GM23338 (cell line): ENCODE measurements around the gene CASQ1. TPM values are rescaled to one million over a fixed set of nuclear protein-coding genes. Genes with fewer than 3 reads are reported as not detected.
A peak's percentile ranks its signal among the peaks of the same experiment; 100 is the strongest.

ENCODE experiments used
- ATAC-seq: fragments of 200-7000 bp; cut with Tn5 transposase; 3 replicates; pipeline ENCODE4 v1.9.1; 2020
- DNase-seq: peaks from one replicate; pipeline ENCODE4 v3.0.0-alpha.2; 2015; ENCODE audit warnings: low spot score
- H2AFZ ChIP-seq: fragments of 200-600 bp; sonication (generic); 2 replicates; pipeline ENCODE4 v1.8.0; 2016; ENCODE audit warnings: antibody characterized with exemption, mild to moderate bottlenecking, moderate library complexity
- H3F3A ChIP-seq: fragments of 200-600 bp; sonication (generic); replicated peaks from 2 replicates; pipeline ENCODE4 v1.8.0; 2017; ENCODE audit warnings: antibody characterized with exemption, mixed run types, low read depth
- H3K27ac ChIP-seq: fragments of 200-600 bp; sonication (generic); 2 replicates; pipeline ENCODE4 v1.6.1; 2016; ENCODE audit warnings: low read depth
- H3K27me3 ChIP-seq: fragments of 200-600 bp; sonication (generic); 2 replicates; pipeline ENCODE4 v1.8.0; 2016; ENCODE audit warnings: mild to moderate bottlenecking, mixed run types, moderate library complexity; ENCODE audit not compliant: insufficient read depth
- H3K36me3 ChIP-seq: fragments of 200-600 bp; sonication (generic); 2 replicates; pipeline ENCODE4 v1.8.0; 2016; ENCODE audit warnings: mild to moderate bottlenecking; ENCODE audit not compliant: insufficient read depth
- H3K4me1 ChIP-seq: fragments of 200-600 bp; sonication (generic); 2 replicates; pipeline ENCODE4 v1.8.0; 2016; ENCODE audit warnings: mild to moderate bottlenecking, moderate library complexity; ENCODE audit not compliant: insufficient read depth
- H3K4me2 ChIP-seq: fragments of 200-600 bp; sonication (generic); 2 replicates; pipeline ENCODE4 v1.7.1; 2017; ENCODE audit warnings: mixed run types
- H3K4me3 ChIP-seq: fragments of 200-600 bp; sonication (generic); 2 replicates; pipeline ENCODE4 v1.6.1; 2016; ENCODE audit warnings: mixed run types
- H3K79me2 ChIP-seq: fragments of 200-600 bp; sonication (generic); replicated peaks from 2 replicates; pipeline ENCODE4 v1.8.0; 2017; ENCODE audit warnings: mild to moderate bottlenecking; ENCODE audit not compliant: insufficient read depth
- H3K9me2 ChIP-seq: fragments of 200-600 bp; sonication (generic); 2 replicates; pipeline ENCODE4 v1.8.0; 2017; ENCODE audit not compliant: insufficient read depth
- H4K20me1 ChIP-seq: fragments of 200-600 bp; sonication (generic); replicated peaks from 2 replicates; pipeline ENCODE4 v1.8.0; 2017; ENCODE audit warnings: mild to moderate bottlenecking; ENCODE audit not compliant: insufficient read depth
- H3K27ac Mint-ChIP-seq: 2 replicates; pipeline ENCODE4 v1.8.0; 2020; ENCODE audit warnings: inconsistent platforms, mild to moderate bottlenecking, moderate library complexity, mixed read lengths
- H3K27me3 Mint-ChIP-seq: 3 replicates; pipeline ENCODE4 v1.8.0; 2022; ENCODE audit warnings: low read depth, mild to moderate bottlenecking, moderate library complexity, mixed read lengths, inconsistent platforms; ENCODE audit not compliant: insufficient read depth, poor library complexity
- H3K36me3 Mint-ChIP-seq: 3 replicates; pipeline ENCODE4 v1.8.0; 2021; ENCODE audit warnings: low read depth, mild to moderate bottlenecking, inconsistent platforms, moderate library complexity, mixed read lengths
- H3K4me1 Mint-ChIP-seq: 3 replicates; pipeline ENCODE4 v1.8.0; 2020; ENCODE audit warnings: mild to moderate bottlenecking, inconsistent platforms, mixed read lengths
- H3K4me3 Mint-ChIP-seq: 3 replicates; pipeline ENCODE4 v1.8.0; 2021; ENCODE audit warnings: moderate library complexity, mild to moderate bottlenecking, inconsistent platforms, mixed read lengths
- H3K9me3 Mint-ChIP-seq: 3 replicates; pipeline ENCODE4 v1.8.0; 2020; ENCODE audit warnings: moderate library complexity, mild to moderate bottlenecking, inconsistent platforms, mixed read lengths
- CTCF ChIP-seq, 2 experiments: fragments of 200-600 bp in 1 of 2; sonication (generic) in 1 of 2; conservative IDR thresholded peaks; 2 replicates each; pipeline versions ENCODE4 v1.5.1 to v1.6.1; 2016 to 2017; ENCODE audit warnings: antibody characterized with exemption in 2 of 2, low read depth in 2 of 2, mild to moderate bottlenecking in 2 of 2, moderate library complexity in 1 of 2
- ETS1 ChIP-seq: IDR thresholded peaks from 2 replicates; pipeline ENCODE4 v1.6.1; 2016; ENCODE audit warnings: antibody characterized with exemption
- EZH2phosphoT487 ChIP-seq: fragments of 200-600 bp; sonication (generic); IDR thresholded peaks from one replicate; pipeline ENCODE4 v1.8.1; 2018; ENCODE audit warnings: antibody characterized with exemption; ENCODE audit not compliant: unreplicated experiment
- POLR2AphosphoS5 ChIP-seq: IDR thresholded peaks from 2 replicates; pipeline ENCODE4 v1.6.1; 2016; ENCODE audit warnings: antibody characterized with exemption, low read depth
- REST ChIP-seq: IDR thresholded peaks from one replicate; pipeline ENCODE4 v1.6.1; 2018; ENCODE audit warnings: antibody characterized with exemption; ENCODE audit not compliant: unreplicated experiment
- ZNF114 ChIP-seq: fragments of 250-450 bp; sonication (Bioruptor Pico); IDR thresholded peaks from 2 replicates; pipeline ENCODE4 v1.5.0; 2020; ENCODE audit warnings: mild to moderate bottlenecking, moderate library complexity
- polyA plus RNA-seq: library from polyadenylated mRNA; unstranded; fragments of >200 nt; fragmentation: Nextera tagmentation; extraction: Ambion mirVana; gene quantifications from 2 replicates; pipeline ENCODE4 v1.2.1, GENCODE V29; 2016
- total RNA-seq: library from RNA; depleted of rRNA; stranded (reverse); fragments of >200 nt; shearing (Covaris generic); gene quantifications from 2 replicates; pipeline ENCODE4 v1.2.3, GENCODE V29; 2014

Gene CASQ1
- total and polyA plus RNA-seq, 2 experiments from 2014 or later, result 1.1 to 2.8 TPM

- TF ChIP-seq CTCF (conservative IDR thresholded peaks at IDR 0.05; ENCODE audit: low read depth in 2 of 2) (no peak), REST (no peak), ZNF114 (CRISPR knock-in tag) (no peak), ETS1 (no peak), EZH2phosphoT487 (no peak)
Measured at GRCh38 chr1:160217481-160218051, 27.2 kb downstream of the CASQ1 start (continued).

- TF ChIP-seq CTCF (conservative IDR thresholded peaks at IDR 0.05; ENCODE audit: low read depth in 2 of 2) (peak; percentile 64 to 83), ZNF114 (CRISPR knock-in tag) (no peak), POLR2AphosphoS5 (no peak)
- ATAC-seq (peak; percentile 91), DNase-seq (peak; percentile 86)
- H3K4me3 Mint-ChIP-seq, result no peak overlapping the region
- H3K4me1 Mint-ChIP-seq, result peaks cover 28% of the 10 kb centered on the region
- no peaks in the 10 kb centered on the region for H3K27me3 Mint-ChIP-seq
- Histone ChIP-seq H2AFZ (no peak overlapping the region), H3K36me3 (peaks cover 42% of the 10 kb centered on the region), H3K4me3 (no peak overlapping the region), H3K4me2 (no peak overlapping the region), H3K27ac (peak overlapping the region; percentile 52), H3K4me1 (peaks cover 11% of the 10 kb centered on the region; the same call in 1 of the 2 replicates), H3K27me3 (no peaks in the 10 kb centered on the region), H3K79me2 (no peaks in the 10 kb centered on the region), H3K9me2 (no peaks in the 10 kb centered on the region), H3F3A (peaks cover 11% of the 10 kb centered on the region; the same call in 1 of the 2 replicates), H4K20me1 (peaks cover 5% of the 10 kb centered on the region)
- H3K27ac Mint-ChIP-seq, result no peak overlapping the region
- peaks cover 83% of the 10 kb centered on the region for H3K36me3 Mint-ChIP-seq
- H3K9me3 Mint-ChIP-seq, result no peaks in the 10 kb centered on the region
Measured at GRCh38 chr1:160219062-160219929, 28.9 kb downstream of the CASQ1 start.
